Measurements from ENCODE around the gene RAP1GAP. TPM values are rescaled to one million over a fixed set of nuclear protein-coding genes. Genes with fewer than 3 reads are reported as not detected.

The RAP1GAP gene
- total and polyA plus RNA-seq, 2 of the 13 experiments (the other 11 are each of a cell fraction or from before 2014, with no cell fraction given): 11.9 to 37.5 TPM

GRCh38 chr1:21573971-21574465, 95.1 kb downstream of the RAP1GAP start (continued):
- TF ChIP-seq, protein P1, sequence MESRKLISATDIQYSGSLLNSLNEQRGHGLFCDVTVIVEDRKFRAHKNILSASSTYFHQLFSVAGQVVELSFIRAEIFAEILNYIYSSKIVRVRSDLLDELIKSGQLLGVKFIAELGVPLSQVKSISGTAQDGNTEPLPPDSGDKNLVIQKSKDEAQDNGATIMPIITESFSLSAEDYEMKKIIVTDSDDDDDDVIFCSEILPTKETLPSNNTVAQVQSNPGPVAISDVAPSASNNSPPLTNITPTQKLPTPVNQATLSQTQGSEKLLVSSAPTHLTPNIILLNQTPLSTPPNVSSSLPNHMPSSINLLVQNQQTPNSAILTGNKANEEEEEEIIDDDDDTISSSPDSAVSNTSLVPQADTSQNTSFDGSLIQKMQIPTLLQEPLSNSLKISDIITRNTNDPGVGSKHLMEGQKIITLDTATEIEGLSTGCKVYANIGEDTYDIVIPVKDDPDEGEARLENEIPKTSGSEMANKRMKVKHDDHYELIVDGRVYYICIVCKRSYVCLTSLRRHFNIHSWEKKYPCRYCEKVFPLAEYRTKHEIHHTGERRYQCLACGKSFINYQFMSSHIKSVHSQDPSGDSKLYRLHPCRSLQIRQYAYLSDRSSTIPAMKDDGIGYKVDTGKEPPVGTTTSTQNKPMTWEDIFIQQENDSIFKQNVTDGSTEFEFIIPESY (CRISPR knock-in tag; IDR thresholded peaks at IDR 0.05): no peak
- TF ChIP-seq ZBTB4 (CRISPR knock-in tag; IDR thresholded peaks at IDR 0.05; ENCODE audit: borderline replicate concordance) (no peak), FOSL2 (CRISPR knock-in tag; IDR thresholded peaks at IDR 0.05) (0 out of 2 replicates have a peak, but pooled peaks have one; percentile 12), RAD21 (CRISPR knock-in tag; IDR thresholded peaks at IDR 0.05) (peak; percentile 81), MYPOP (CRISPR knock-in tag; IDR thresholded peaks at IDR 0.05) (no peak), ZNF75D (CRISPR knock-in tag; IDR thresholded peaks at IDR 0.05; ENCODE audit: borderline replicate concordance) (0 out of 2 replicates have a peak, but pooled peaks have one; percentile 39), THRA (CRISPR knock-in tag; IDR thresholded peaks at IDR 0.05; ENCODE audit: borderline replicate concordance) (0 out of 2 replicates have a peak, but pooled peaks have one; percentile 26), ZFP37 (CRISPR knock-in tag; IDR thresholded peaks at IDR 0.05; ENCODE audit: borderline replicate concordance) (no peak), ZFP36 (IDR thresholded peaks at IDR 0.05; ENCODE audit: borderline replicate concordance, low read depth, low read length, partially characterized antibody) (peak; percentile 30), ZFX (CRISPR knock-in tag; IDR thresholded peaks at IDR 0.05; ENCODE audit: low read depth) (0 out of 2 replicates have a peak, but pooled peaks have one; percentile 20), NFKBIZ (CRISPR knock-in tag; IDR thresholded peaks at IDR 0.05) (no peak), HMGXB4 (CRISPR knock-in tag; IDR thresholded peaks at IDR 0.05; ENCODE audit: borderline replicate concordance in 1 of 2, low read depth in 1 of 2) (0 out of 4 replicates have a peak, but pooled peaks of 1 of the 2 experiments have one; percentile 40), HNF4G (IDR thresholded peaks at IDR 0.05; ENCODE audit: borderline replicate concordance, low read depth, low read length) (no peak), HNF4G (CRISPR knock-in tag; IDR thresholded peaks at IDR 0.05; ENCODE audit: borderline replicate concordance, low read depth) (no peak), TEAD3 (CRISPR knock-in tag; optimal IDR thresholded peaks at IDR 0.05; ENCODE audit: borderline replicate concordance) (peak; percentile 16), SP1 (IDR thresholded peaks at IDR 0.05) (no peak), SP1 (CRISPR knock-in tag; IDR thresholded peaks at IDR 0.05) (no peak)
- TF ChIP-seq, protein P2, sequence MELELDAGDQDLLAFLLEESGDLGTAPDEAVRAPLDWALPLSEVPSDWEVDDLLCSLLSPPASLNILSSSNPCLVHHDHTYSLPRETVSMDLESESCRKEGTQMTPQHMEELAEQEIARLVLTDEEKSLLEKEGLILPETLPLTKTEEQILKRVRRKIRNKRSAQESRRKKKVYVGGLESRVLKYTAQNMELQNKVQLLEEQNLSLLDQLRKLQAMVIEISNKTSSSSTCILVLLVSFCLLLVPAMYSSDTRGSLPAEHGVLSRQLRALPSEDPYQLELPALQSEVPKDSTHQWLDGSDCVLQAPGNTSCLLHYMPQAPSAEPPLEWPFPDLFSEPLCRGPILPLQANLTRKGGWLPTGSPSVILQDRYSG (CRISPR knock-in tag; IDR thresholded peaks at IDR 0.05): no peak

Measured in HepG2 (cell line).